SK-N-SH (cell line): Measurements from ENCODE around the gene APPL2. TPM values are rescaled to one million over a fixed set of nuclear protein-coding genes. Genes with fewer than 3 reads are reported as not detected.
"Not testable (repeated sequence)": the region's sequence is repeated elsewhere in the genome, so short reads cannot be mapped to it uniquely, and the experiment has no call there.

Experiments
- CTCF ChIA-PET: fragments of 300-600, 350-600 bp; formaldehyde crosslinking; extraction: SDS; loops from one replicate; lab custom pipeline; 2021; lab: Yijun Ruan, JAX
- POLR2A ChIA-PET: fragments of 350-600 bp; sonication (Branson Sonifier 250); formaldehyde crosslinking; extraction: SDS; loops from one replicate; lab custom pipeline; 2020; ENCODE audit warnings: antibody characterized with exemption, inconsistent platforms; lab: Yijun Ruan, JAX
- DNase-seq: peaks from one replicate; pipeline ENCODE4 v3.0.0; 2012
- H2AFZ ChIP-seq: fragments of 200-600 bp; sonication (generic); 2 replicates; pipeline ENCODE4 v1.8.1; 2016; ENCODE audit warnings: antibody characterized with exemption, mild to moderate bottlenecking, low read depth
- H3F3A ChIP-seq: fragments of 200-600 bp; sonication (generic); replicated peaks from 2 replicates; pipeline ENCODE3; 2016; ENCODE audit warnings: antibody characterized with exemption, mild to moderate bottlenecking; ENCODE audit not compliant: insufficient read depth
- H3K27ac ChIP-seq, 2 experiments: fragments of 200-500 bp in 1 of 2; fragments of 200-600 bp in 1 of 2; sonication (Bioruptor generic) in 1 of 2; sonication (generic), shearing (Covaris generic) in 1 of 2; 2 replicates each; pipeline versions ENCODE4 v1.5.1 to v1.6.1; 2014 to 2016; ENCODE audit warnings: low read depth in 2 of 2, inconsistent platforms in 1 of 2, low read length in 1 of 2, mild to moderate bottlenecking in 1 of 2, mixed read lengths in 1 of 2
- H3K27me3 ChIP-seq: fragments of 200-600 bp; sonication (generic), shearing (Covaris generic); 2 replicates; pipeline ENCODE4 v1.6.1; 2016; ENCODE audit warnings: mixed run types; ENCODE audit not compliant: insufficient read depth
- H3K36me3 ChIP-seq, 2 experiments: fragments of 200-500 bp in 1 of 2; fragments of 200-600 bp in 1 of 2; sonication (Bioruptor generic) in 1 of 2; sonication (generic) in 1 of 2; replicated peaks in 1 of 2; 2 replicates each; pipeline versions ENCODE3 to v1.5.1; 2014 to 2016; ENCODE audit warnings: low read length in 1 of 2, mild to moderate bottlenecking in 1 of 2; ENCODE audit not compliant: insufficient read depth in 2 of 2, control insufficient read depth in 1 of 2
- H3K4me1 ChIP-seq, 2 experiments: fragments of 200-500 bp in 1 of 2; fragments of 200-600 bp in 1 of 2; sonication (Bioruptor generic) in 1 of 2; sonication (generic), shearing (Covaris generic) in 1 of 2; 2 replicates each; pipeline versions ENCODE4 v1.5.1 to v1.6.1; 2014 to 2016; ENCODE audit warnings: low read depth in 1 of 2, low read length in 1 of 2, mixed run types in 1 of 2; ENCODE audit not compliant: insufficient read depth in 2 of 2, control insufficient read depth in 1 of 2
- H3K4me2 ChIP-seq: fragments of 200-600 bp; sonication (generic), shearing (Covaris generic); 2 replicates; pipeline ENCODE4 v1.6.1; 2017; ENCODE audit warnings: mixed run types
- H3K4me3 ChIP-seq, 2 experiments: fragments of 200-500 bp in 1 of 2; fragments of 200-600 bp in 1 of 2; sonication (Bioruptor generic) in 1 of 2; sonication (generic), shearing (Covaris generic) in 1 of 2; 2 replicates each; pipeline versions ENCODE4 v1.5.1 to v1.8.1; 2014 to 2016; ENCODE audit warnings: low read depth in 2 of 2, inconsistent platforms in 1 of 2, low read length in 1 of 2, mild to moderate bottlenecking in 1 of 2, mixed read lengths in 1 of 2, moderate library complexity in 1 of 2
- H3K79me2 ChIP-seq: fragments of 200-600 bp; sonication (generic); 2 replicates; pipeline ENCODE4 v1.8.1; 2017; ENCODE audit warnings: mild to moderate bottlenecking; ENCODE audit not compliant: insufficient read depth
- H3K9ac ChIP-seq: fragments of 200-600 bp; sonication (generic); 2 replicates; pipeline ENCODE4 v1.6.1; 2017; ENCODE audit warnings: mixed run types
- H3K9me2 ChIP-seq: fragments of 200-600 bp; sonication (generic); 2 replicates; pipeline ENCODE4 v1.6.1; 2017; ENCODE audit warnings: mixed run types
- H3K9me3 ChIP-seq: fragments of 200-600 bp; sonication (generic); 2 replicates; pipeline ENCODE4 v1.6.1; 2017; ENCODE audit warnings: mixed run types, mild to moderate bottlenecking, moderate library complexity
- H4K20me1 ChIP-seq: fragments of 200-600 bp; sonication (generic); 2 replicates; pipeline ENCODE4 v1.6.1; 2017; ENCODE audit warnings: mild to moderate bottlenecking, mixed run types; ENCODE audit not compliant: insufficient read depth
- EP300 ChIP-seq, 2 experiments: IDR thresholded peaks; 2 replicates each; pipeline versions ENCODE4 v1.4.0 to v1.6.1; 2012; ENCODE audit warnings: borderline replicate concordance in 1 of 2, low read depth in 1 of 2, low read length in 1 of 2
- EZH2phosphoT487 ChIP-seq: fragments of 200-600 bp; sonication (generic); IDR thresholded peaks from 2 replicates; pipeline ENCODE4 v1.6.1; 2017; ENCODE audit warnings: low read depth, mixed run types, mild to moderate bottlenecking, antibody characterized with exemption, moderate library complexity, borderline replicate concordance
- FOSL2 ChIP-seq: IDR thresholded peaks from 2 replicates; pipeline ENCODE4 v1.4.0; 2012; ENCODE audit warnings: low read depth, mild to moderate bottlenecking, moderate library complexity, borderline replicate concordance
- JUND ChIP-seq: IDR thresholded peaks from 2 replicates; pipeline ENCODE4 v1.4.0; 2012
- MXI1 ChIP-seq: IDR thresholded peaks from 2 replicates; pipeline ENCODE4 v1.6.1; 2012; ENCODE audit warnings: mild to moderate bottlenecking, low read depth, low read length, improper control_type of control experiment
- RAD21 ChIP-seq: IDR thresholded peaks from 2 replicates; pipeline ENCODE4 v1.6.1; 2012; ENCODE audit warnings: mild to moderate bottlenecking, low read length
- RFX5 ChIP-seq: IDR thresholded peaks from 2 replicates; pipeline ENCODE4 v1.6.1; 2012; ENCODE audit warnings: mild to moderate bottlenecking, improper control_type of control experiment, low read length
- TCF12 ChIP-seq: IDR thresholded peaks from 2 replicates; pipeline ENCODE4 v1.4.0; 2012
- YY1 ChIP-seq: IDR thresholded peaks from 2 replicates; pipeline ENCODE4 v1.4.0; 2012; ENCODE audit warnings: low read depth, mild to moderate bottlenecking
- WGBS: methylation state at CpG from one replicate; pipeline ENCODE4 v1.1.6; 2017; ENCODE audit warnings: low lambda C conversion rate; 5-methylcytosine and 5-hydroxymethylcytosine counted together
- polyA plus RNA-seq, 3 experiments: library from polyadenylated mRNA; depleted of rRNA; stranded (reverse); fragments of >200 nt; gene quantifications; 2 replicates each; pipeline ENCODE4 v1.2.3, GENCODE V29; 2012

APPL2 gene
- polyA plus RNA-seq, 1 of the 3 experiments (the other 2 are of a cell fraction): 59.2 TPM

DNA sequence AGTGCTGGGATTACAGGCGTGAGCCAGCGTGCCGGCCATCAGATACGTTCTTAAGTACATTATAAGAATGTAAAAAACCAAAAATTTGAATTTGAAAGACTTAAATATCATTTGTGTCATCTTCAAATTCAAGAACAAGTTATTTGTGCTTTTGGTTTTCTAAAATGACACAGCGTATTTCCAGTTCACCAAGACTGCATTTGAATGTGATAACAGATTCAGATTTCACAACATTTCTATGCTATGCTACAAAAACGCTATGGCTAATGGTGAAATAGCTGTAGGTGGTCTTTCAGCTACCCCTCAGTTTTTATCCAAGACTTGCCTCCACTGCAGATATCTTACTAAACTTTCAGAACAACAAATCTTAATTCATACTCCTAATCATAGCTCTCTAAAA, 46.7 kb downstream of the APPL2 start:
- no peak overlapping the region for H3K27ac ChIP-seq
- peaks cover 8% of the 10 kb centered on the region; the same call in 1 of the 2 replicates for H3K79me2 ChIP-seq
- H3K36me3 ChIP-seq: peaks cover 89 to 94% of the 10 kb centered on the region in 2 experiments
- no peak overlapping the region for H3K4me2 ChIP-seq
- no peaks in the 10 kb centered on the region for H4K20me1 ChIP-seq
- no peak overlapping the region for H3K9ac ChIP-seq
- 0 out of 2 replicates have a peak, but pooled peaks cover under 1% of the 10 kb centered on the region for H3K9me3 ChIP-seq
- no peak for DNase-seq
- no peaks in the 10 kb centered on the region for H3K9me2 ChIP-seq
- POLR2A ChIA-PET: interaction anchor here (1.4 kb wide), 1 partner anchor 12 kb away, joined by 3 read pairs; no protein-coding TSS in a partner anchor
- no peaks in the 10 kb centered on the region for H3K27me3 ChIP-seq
- TF ChIP-seq JUND: no peak
- TF ChIP-seq MXI1: no peak
- TF ChIP-seq EP300 (IDR thresholded peaks at IDR 0.05; ENCODE audit: borderline replicate concordance in 1 of 2, low read depth in 1 of 2, low read length in 1 of 2): no peak
- no peak for TF ChIP-seq EZH2phosphoT487
- no peak for TF ChIP-seq YY1
- no peak for TF ChIP-seq TCF12
- TF ChIP-seq RAD21: no peak
- no peak for TF ChIP-seq FOSL2
- no peak for TF ChIP-seq RFX5
- TF ChIP-seq, all 33 proteins: peak for 0
- CTCF ChIA-PET: no interaction called here
- whole genome bisulfite sequencing: 81% methylated on average over 6 of the region's 6 CpGs
- no peak overlapping the region for H2AFZ ChIP-seq
- peaks cover 30% of the 10 kb centered on the region for H3F3A ChIP-seq
- peaks cover 0 to 6% of the 10 kb centered on the region in 2 experiments; a peak in 2 of 4 replicates for H3K4me1 ChIP-seq
- no peak overlapping the region for H3K4me3 ChIP-seq

DNA sequence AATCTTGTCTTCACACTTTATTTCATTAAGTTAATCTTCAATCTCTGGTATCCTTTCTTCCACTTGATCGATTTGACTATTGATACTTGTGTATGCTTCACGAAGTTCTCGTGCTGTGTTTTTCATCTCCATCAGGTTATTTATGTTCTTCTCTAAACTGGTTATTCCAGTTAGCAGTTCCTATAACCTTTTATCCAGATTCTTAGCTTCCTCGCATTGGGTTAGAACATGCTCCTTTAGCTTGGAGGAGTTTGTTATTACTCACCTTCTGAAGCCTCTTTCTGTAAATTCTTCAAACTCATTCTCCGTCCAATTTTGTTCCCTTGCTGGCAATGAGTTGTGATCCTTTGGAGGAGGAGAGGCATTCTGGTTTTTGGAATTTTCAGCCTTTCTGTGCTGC, 52.0 kb downstream of the APPL2 start:
- CTCF ChIA-PET: interaction anchor here (1.3 kb wide), 1 partner anchor 200 kb away, joined by 3 read pairs; no protein-coding TSS in a partner anchor
- H3K9ac ChIP-seq, POLR2A ChIA-PET: not testable (repeated sequence)

DNA sequence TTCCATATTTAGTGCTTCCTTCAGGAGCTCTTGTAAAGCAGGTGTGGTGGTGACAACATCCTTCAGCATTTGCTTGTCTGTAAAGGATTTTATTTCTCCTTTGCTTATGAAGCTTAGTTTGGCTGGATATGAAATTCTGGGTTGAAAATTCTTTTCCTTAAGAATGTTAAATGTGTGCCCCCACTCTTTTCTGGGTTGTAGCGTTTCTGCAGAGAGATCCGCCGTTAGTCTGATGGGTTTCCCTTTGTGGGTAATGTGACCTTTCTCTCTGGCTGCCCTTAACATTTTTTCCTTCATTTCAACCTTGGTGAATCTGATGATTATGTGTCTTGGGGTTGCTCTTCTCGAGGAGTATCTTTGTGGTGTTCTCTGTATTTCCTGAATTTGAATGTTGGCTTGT, 52.6 kb downstream of the APPL2 start:
- CTCF ChIA-PET, H3K9me2 ChIP-seq, POLR2A ChIA-PET, H3K4me3 ChIP-seq, H3K9me3 ChIP-seq, H3K9ac ChIP-seq, H4K20me1 ChIP-seq, H3K27me3 ChIP-seq, H3K27ac ChIP-seq, H2AFZ ChIP-seq, H3K4me2 ChIP-seq, DNase-seq, H3K4me1 ChIP-seq: not testable (repeated sequence)
- Histone ChIP-seq H3F3A (peaks cover 45% of the 10 kb centered on the region), H3K79me2 (peaks cover 33% of the 10 kb centered on the region), H3K36me3 (peaks cover 46 to 82% of the 10 kb centered on the region in 2 experiments)
- 84% methylated on average over 4 of the region's 4 CpGs for WGBS

More for the DNA sequence above, 52.0 kb downstream of the APPL2 start:
- H3K4me2 ChIP-seq, H3K4me1 ChIP-seq, H2AFZ ChIP-seq, H3K9me3 ChIP-seq, H4K20me1 ChIP-seq, H3K9me2 ChIP-seq, H3K4me3 ChIP-seq, DNase-seq, H3K27ac ChIP-seq, H3K27me3 ChIP-seq: not testable (repeated sequence)
- 98% methylated on average over 5 of the region's 5 CpGs for WGBS
- Histone ChIP-seq H3K36me3 (peaks cover 47 to 83% of the 10 kb centered on the region in 2 experiments), H3K79me2 (peaks cover 33% of the 10 kb centered on the region), H3F3A (peaks cover 43% of the 10 kb centered on the region)

DNA sequence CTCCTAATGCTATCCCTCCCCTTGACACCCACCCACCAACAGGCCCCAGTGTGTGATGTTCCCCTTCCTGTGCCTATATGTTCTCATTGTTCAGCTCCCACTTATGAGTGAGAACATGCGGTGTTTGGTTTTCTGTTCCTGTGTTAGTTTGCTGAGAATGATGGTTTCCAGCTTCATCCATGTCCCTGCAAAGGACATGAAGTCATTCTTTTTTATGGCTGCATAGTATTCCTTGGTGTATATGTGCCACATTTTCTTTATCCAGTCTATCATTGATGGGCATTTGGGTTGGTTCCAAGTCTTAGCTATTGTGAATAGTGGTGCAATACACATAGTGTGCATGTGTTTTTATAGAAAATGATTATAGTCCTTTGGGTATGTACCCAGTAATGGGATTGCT, 56.9 kb downstream of the APPL2 start:
- H3K4me1 ChIP-seq, H3K4me3 ChIP-seq, H3K4me2 ChIP-seq, DNase-seq, H3K27ac ChIP-seq, H3K27me3 ChIP-seq, CTCF ChIA-PET, POLR2A ChIA-PET, H3K9ac ChIP-seq, H2AFZ ChIP-seq, H3K9me2 ChIP-seq, H4K20me1 ChIP-seq, H3K9me3 ChIP-seq: not testable (repeated sequence)
- peaks cover 37 to 79% of the 10 kb centered on the region in 2 experiments for H3K36me3 ChIP-seq
- WGBS: 100% methylated on average over 1 of the region's 1 CpG
- peaks cover 23% of the 10 kb centered on the region for H3K79me2 ChIP-seq
- H3F3A ChIP-seq: peaks cover 66% of the 10 kb centered on the region
